GM12878 (cell line): ENCODE results near the gene AMPD2. TPM values are rescaled to one million over a fixed set of nuclear protein-coding genes. Genes with fewer than 3 reads are reported as not detected.
A peak's percentile ranks its signal among the peaks of the same experiment; 100 is the strongest.

Experiments used
- ATAC-seq: fragments of 200-7000 bp; cut with Tn5 transposase; 3 replicates; pipeline ENCODE4 v1.9.1; 2020; ENCODE audit warnings: mild to moderate bottlenecking, moderate library complexity
- BruUV-seq: library from RNA; stranded (reverse); fragments of 400-500 nt; replicated peaks from 2 replicates; lab custom pipeline; 2021; lab: Mats Ljungman, UMichigan
- CTCF ChIA-PET: fragments of 300-600 bp; sonication (Branson Sonifier 250); formaldehyde crosslinking; extraction: SDS; loops from one replicate; lab custom pipeline; 2021; ENCODE audit warnings: inconsistent platforms; lab: Yijun Ruan, JAX
- POLR2A ChIA-PET: fragments of 350-600 bp; formaldehyde crosslinking; extraction: SDS; loops from one replicate; lab custom pipeline; 2021; ENCODE audit warnings: inconsistent platforms; lab: Charles Lee
- RAD21 ChIA-PET: fragments of 300-600 bp; sonication (Branson Sonifier 250); formaldehyde crosslinking; loops from one replicate; lab custom pipeline; 2023; ENCODE audit warnings: antibody characterized with exemption; ENCODE audit not compliant: unreplicated experiment; lab: Charles Lee
- SMC1A ChIA-PET: fragments of 300-600 bp; sonication (Branson Sonifier 250); formaldehyde crosslinking; loops from one replicate; lab custom pipeline; 2023; ENCODE audit not compliant: unreplicated experiment, uncharacterized antibody; lab: Charles Lee
- DNase-seq: peaks from one replicate; pipeline ENCODE4 v3.0.0-alpha.2; 2011; ENCODE audit warnings: low read depth, low spot score
- FAIRE-seq: peaks from 3 replicates; lab custom pipeline; 2011; peaks lifted over from hg19 to GRCh38; lab: Jason Lieb, UNC
- H2AFZ ChIP-seq: 2 replicates; pipeline ENCODE4 v1.6.0; 2011; ENCODE audit warnings: low read depth, low read length, control low read depth; ENCODE audit not compliant: control insufficient read depth
- H3K27ac ChIP-seq: 2 replicates; pipeline ENCODE4 v1.5.1; 2011; ENCODE audit warnings: control low read depth; ENCODE audit not compliant: control insufficient read depth, insufficient read depth
- H3K27me3 ChIP-seq, 2 experiments: replicated peaks in 1 of 2; 2 replicates each; pipeline versions ENCODE4 v1.6.0 to v1.6.1; 2011; ENCODE audit warnings: low read length in 1 of 2; ENCODE audit not compliant: control insufficient read depth in 2 of 2, insufficient read depth in 2 of 2
- H3K36me3 ChIP-seq, 2 experiments: 2 replicates each; pipeline ENCODE4 v1.5.1; 2011; ENCODE audit warnings: low read length in 1 of 2; ENCODE audit not compliant: control insufficient read depth in 2 of 2, insufficient read depth in 2 of 2
- H3K4me1 ChIP-seq: 2 replicates; pipeline ENCODE4 v1.6.1; 2011; ENCODE audit warnings: mild to moderate bottlenecking, low read length, moderate library complexity, mixed read lengths; ENCODE audit not compliant: control insufficient read depth, insufficient read depth
- H3K4me2 ChIP-seq: 2 replicates; pipeline ENCODE4 v1.6.0; 2011; ENCODE audit warnings: control low read depth; ENCODE audit not compliant: control insufficient read depth, insufficient read depth
- H3K4me3 ChIP-seq: fragments of 200-600 bp; sonication (generic); 2 replicates; pipeline ENCODE4 v1.5.1; 2016
- H3K79me2 ChIP-seq: 2 replicates; pipeline ENCODE4 v1.6.0; 2011; ENCODE audit warnings: low read length; ENCODE audit not compliant: control insufficient read depth, insufficient read depth
- H3K9ac ChIP-seq: 2 replicates; pipeline ENCODE4 v1.8.0; 2011; ENCODE audit warnings: low read length, control low read depth, mixed read lengths; ENCODE audit not compliant: control insufficient read depth, insufficient read depth
- H3K9me3 ChIP-seq: replicated peaks from 3 replicates; pipeline ENCODE4 v1.5.1; 2011; ENCODE audit warnings: mild to moderate bottlenecking, low read length; ENCODE audit not compliant: control insufficient read depth, insufficient read depth
- H4K20me1 ChIP-seq: 2 replicates; pipeline ENCODE4 v1.6.0; 2011; ENCODE audit not compliant: control insufficient read depth, insufficient read depth
- TARDBP ChIP-seq: IDR thresholded peaks from 2 replicates; pipeline ENCODE4 v1.6.1; 2016; ENCODE audit warnings: borderline replicate concordance
- WRNIP1 ChIP-seq: IDR thresholded peaks from 2 replicates; pipeline ENCODE4 v1.6.1; 2011; ENCODE audit warnings: low read depth, low read length, improper control_type of control experiment, borderline replicate concordance
- WGBS: methylation state at CpG from one replicate; pipeline ENCODE4 v1.1.6; 2016; ENCODE audit warnings: low lambda C conversion rate; ENCODE audit not compliant: insufficient replicate concordance, insufficient coverage; ENCODE audit errors: missing lambda C conversion rate; 5-methylcytosine and 5-hydroxymethylcytosine counted together
- in situ Hi-C: fragments of 300-500 bp; cut with MboI; formaldehyde crosslinking; loops from 9 replicates; pipeline ENCODE4 v1.14.3; 2018; ENCODE audit warnings: mixed read lengths
- intact Hi-C: fragments of 100-400 bp; cut with micrococcal nuclease; formaldehyde crosslinking; loops from one replicate; pipeline ENCODE4 v1.14.2; 2022; ENCODE audit not compliant: unreplicated experiment
- polyA plus RNA-seq, 11 experiments: library from polyadenylated mRNA; depleted of rRNA in 4 of 11; unstranded in 6 of 11; stranded (reverse) in 5 of 11; fragments of >200 nt; fragmentation: Nextera tagmentation in 4 of 11; fragmentation: Illumina TruSeq in 1 of 11; extraction: Ambion mirVana in 4 of 11; extraction: Trizol in 1 of 11; gene quantifications; 1 replicate in 1 of 11; 2 replicates in 10 of 11; pipeline versions ENCODE4 v1.2.1 to v1.2.3, GENCODE V29; 2011 to 2016; ENCODE audit warnings: inconsistent platforms in 2 of 11, missing spikeins in 2 of 11, low read depth in 1 of 11
- total RNA-seq, 4 experiments: library from RNA; depleted of rRNA in 3 of 4; stranded (reverse); fragments of >200 nt in 3 of 4; fragmentation: Illumina TruSeq in 1 of 4; extraction: Trizol in 1 of 4; gene quantifications; 2 replicates each; pipeline versions ENCODE4 v1.2.1 to v1.2.3, GENCODE V29; 2013 to 2021
- TF ChIP-seq, protein P1 (sequence below): IDR thresholded peaks from 2 replicates; pipeline ENCODE4 v1.6.1; 2011; ENCODE audit warnings: borderline replicate concordance, low read depth, mild to moderate bottlenecking, moderate library complexity, low read length; ENCODE audit not compliant: insufficient read depth, poor library complexity, severe bottlenecking

AMPD2 gene
- total and polyA plus RNA-seq, 10 of the 15 experiments (the other 5 are each of a cell fraction or from before 2014, with no cell fraction given): 2.0 to 75.9 (median 31.3) TPM

GRCh38 chr1:109668123-109668775 lies 48.6 kb downstream of the AMPD2 start:
- intact Hi-C loops: no loop called here
- no peak for FAIRE-seq
- POLR2A ChIA-PET: no interaction called here

More at GRCh38 chr1:109668123-109668775, 48.6 kb downstream of the AMPD2 start:
- CTCF ChIA-PET: interaction anchor here (0.6 to 1.8 kb wide), 3 partner anchors 10 to 28 kb away, joined by 4 to 6 read pairs (median 4); no protein-coding TSS in a partner anchor
- TF ChIP-seq TARDBP: no peak
- TF ChIP-seq WRNIP1: no peak
- TF ChIP-seq, protein P1, sequence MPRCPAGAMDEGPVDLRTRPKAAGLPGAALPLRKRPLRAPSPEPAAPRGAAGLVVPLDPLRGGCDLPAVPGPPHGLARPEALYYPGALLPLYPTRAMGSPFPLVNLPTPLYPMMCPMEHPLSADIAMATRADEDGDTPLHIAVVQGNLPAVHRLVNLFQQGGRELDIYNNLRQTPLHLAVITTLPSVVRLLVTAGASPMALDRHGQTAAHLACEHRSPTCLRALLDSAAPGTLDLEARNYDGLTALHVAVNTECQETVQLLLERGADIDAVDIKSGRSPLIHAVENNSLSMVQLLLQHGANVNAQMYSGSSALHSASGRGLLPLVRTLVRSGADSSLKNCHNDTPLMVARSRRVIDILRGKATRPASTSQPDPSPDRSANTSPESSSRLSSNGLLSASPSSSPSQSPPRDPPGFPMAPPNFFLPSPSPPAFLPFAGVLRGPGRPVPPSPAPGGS: no peak
- 13% methylated on average over 24 of the region's 26 CpGs for WGBS
- Histone ChIP-seq H3K9me3 (no peaks in the 10 kb centered on the region), H3K4me1 (peaks cover 10% of the 10 kb centered on the region), H3K36me3 (no peaks in the 10 kb centered on the region), H3K27ac (no peak overlapping the region), H3K79me2 (no peaks in the 10 kb centered on the region), H3K27me3 (no peaks in the 10 kb centered on the region), H3K4me2 (peak overlapping the region; percentile 87), H3K9ac (peak overlapping the region; percentile 4; the same call in 1 of the 2 replicates), H3K4me3 (peak overlapping the region; percentile 63), H4K20me1 (no peaks in the 10 kb centered on the region), H2AFZ (peak overlapping the region; percentile 29)
- SMC1A ChIA-PET: interaction anchor here (1.1 kb wide), 1 partner anchor 317 kb away, joined by 3 read pairs; the partner anchor contains the start of gene AHCYL1
- ATAC-seq (no peak; the same call in 2 of the 3 replicates), DNase-seq (no peak)
- RAD21 ChIA-PET: interaction anchor here (0.9 to 1.0 kb wide), 2 partner anchors 15 to 106 kb away, joined by 3 read pairs; no protein-coding TSS in a partner anchor
- in situ Hi-C loops: no loop called here
- no TSS peak for BruUV-seq
